HCT116 (cell line): ENCODE measurements around the gene TK1. TPM values are rescaled to one million over a fixed set of nuclear protein-coding genes. Genes with fewer than 3 reads are reported as not detected.

Source experiments
- ATAC-seq: fragments of 200-7000 bp; cut with Tn5 transposase; 2 replicates; pipeline ENCODE4 v1.9.1; 2020; ENCODE audit warnings: mild to moderate bottlenecking, moderate library complexity
- BruUV-seq: library from RNA; stranded (reverse); fragments of 400-500 nt; replicated peaks from 2 replicates; lab custom pipeline; 2021; lab: Mats Ljungman, UMichigan
- CTCF ChIA-PET: fragments of 300-600 bp; sonication (Branson Sonifier 250); formaldehyde crosslinking; loops from one replicate; lab custom pipeline; 2021; ENCODE audit warnings: antibody characterized with exemption; lab: Charles Lee
- POLR2A ChIA-PET: fragments of 300-600, 350-600 bp; sonication (Branson Sonifier 250); formaldehyde crosslinking; loops from one replicate; lab custom pipeline; 2021; ENCODE audit warnings: antibody characterized with exemption; lab: Charles Lee
- RAD21 ChIA-PET, 2 experiments: fragments of 300-600 bp; sonication (Branson Sonifier 250); formaldehyde crosslinking; loops; one replicate each; lab custom pipeline; 2023; ENCODE audit warnings: low total read pairs in 2 of 2; ENCODE audit not compliant: uncharacterized antibody in 2 of 2, unreplicated experiment in 2 of 2, low non-redundant PET in 1 of 2; lab: Charles Lee
- DNase-seq: peaks from one replicate; pipeline ENCODE4 v3.0.0-alpha.2; 2010; ENCODE audit warnings: low read depth, low spot score
- H2AFZ ChIP-seq: fragments of 200-600 bp; shearing (Covaris generic), sonication (generic); 2 replicates; pipeline ENCODE4 v1.6.1; 2017; ENCODE audit warnings: low read depth, mixed run types, mixed read lengths, antibody characterized with exemption, low read length; ENCODE audit not compliant: poor library complexity, severe bottlenecking
- H3K27ac ChIP-seq: 2 replicates; pipeline ENCODE4 v1.5.1; 2012; ENCODE audit warnings: low read depth, low read length
- H3K27me3 ChIP-seq: fragments of 200-600 bp; sonication (generic); 2 replicates; pipeline ENCODE4 v1.6.1; 2016; ENCODE audit warnings: mixed run types, low read length, mixed read lengths; ENCODE audit not compliant: insufficient read depth
- H3K36me3 ChIP-seq, 2 experiments: fragments of 200-500 bp in 1 of 2; fragments of 200-600 bp in 1 of 2; sonication (Bioruptor generic) in 1 of 2; sonication (generic) in 1 of 2; 2 replicates each; pipeline versions ENCODE4 v1.5.1 to v1.6.1; 2014 to 2016; ENCODE audit warnings: low read length in 2 of 2, inconsistent platforms in 1 of 2, mixed read lengths in 1 of 2, mixed run types in 1 of 2; ENCODE audit not compliant: insufficient read depth in 2 of 2, control insufficient read depth in 1 of 2
- H3K4me1 ChIP-seq, 2 experiments: fragments of 200-600 bp in 1 of 2; sonication (generic) in 1 of 2; 2 replicates each; pipeline versions ENCODE4 v1.5.1 to v1.6.1; 2012 to 2017; ENCODE audit warnings: low read length in 2 of 2, inconsistent platforms in 1 of 2, mild to moderate bottlenecking in 1 of 2, mixed read lengths in 1 of 2, mixed run types in 1 of 2, moderate library complexity in 1 of 2; ENCODE audit not compliant: insufficient read depth in 2 of 2, control insufficient read depth in 1 of 2
- H3K4me2 ChIP-seq: fragments of 200-600 bp; sonication (generic); 2 replicates; pipeline ENCODE4 v1.6.1; 2017; ENCODE audit warnings: mixed run types, low read length, mixed read lengths
- H3K4me3 ChIP-seq, 2 experiments: fragments of 200-600 bp in 1 of 2; sonication (generic) in 1 of 2; replicated peaks in 1 of 2; 2 replicates each; pipeline ENCODE4 v1.5.1; 2011 to 2016; ENCODE audit warnings: low read length in 2 of 2, control low read depth in 1 of 2, low read depth in 1 of 2, mild to moderate bottlenecking in 1 of 2, mixed read lengths in 1 of 2, mixed run types in 1 of 2
- H3K79me2 ChIP-seq: fragments of 200-600 bp; sonication (generic); 2 replicates; pipeline ENCODE4 v1.6.1; 2017; ENCODE audit warnings: mild to moderate bottlenecking, mixed run types, low read length, moderate library complexity, mixed read lengths; ENCODE audit not compliant: insufficient read depth
- H3K9ac ChIP-seq: fragments of 200-600 bp; sonication (generic); 2 replicates; pipeline ENCODE4 v1.6.1; 2016; ENCODE audit warnings: low read length, mixed read lengths
- H3K9me2 ChIP-seq: fragments of 200-600 bp; sonication (generic), shearing (Covaris generic); 2 replicates; pipeline ENCODE4 v1.6.1; 2017; ENCODE audit warnings: mixed run types, mild to moderate bottlenecking, moderate library complexity; ENCODE audit not compliant: insufficient read depth
- H3K9me3 ChIP-seq, 2 experiments: fragments of 200-500 bp in 1 of 2; fragments of 200-600 bp in 1 of 2; sonication (Bioruptor generic) in 1 of 2; sonication (generic) in 1 of 2; 2 replicates each; pipeline ENCODE4 v1.6.1; 2014 to 2017; ENCODE audit warnings: low read length in 2 of 2, mixed read lengths in 2 of 2, inconsistent platforms in 1 of 2, low read depth in 1 of 2, mild to moderate bottlenecking in 1 of 2, mixed run types in 1 of 2, moderate library complexity in 1 of 2; ENCODE audit not compliant: control insufficient read depth in 1 of 2, insufficient read depth in 1 of 2
- H4K20me1 ChIP-seq: fragments of 200-600 bp; sonication (generic), shearing (Covaris generic); 2 replicates; pipeline ENCODE4 v1.6.1; 2017; ENCODE audit warnings: mixed run types, mild to moderate bottlenecking, moderate library complexity; ENCODE audit not compliant: insufficient read depth
- CBX3 ChIP-seq: IDR thresholded peaks from 2 replicates; pipeline ENCODE4 v1.6.1; 2012; ENCODE audit warnings: low read depth
- CEBPB ChIP-seq: IDR thresholded peaks from 2 replicates; pipeline ENCODE4 v1.6.1; 2012; ENCODE audit warnings: low read depth
- CTCF ChIP-seq, 3 experiments: fragments of 200-600 bp in 1 of 3; sonication (generic) in 1 of 3; IDR thresholded peaks in 2 of 3; conservative IDR thresholded peaks in 1 of 3; 2 replicates each; pipeline ENCODE4 v1.5.1; 2012 to 2017; ENCODE audit warnings: low read depth in 2 of 3, low read length in 2 of 3, antibody characterized with exemption in 1 of 3, borderline replicate concordance in 1 of 3, control low read depth in 1 of 3, mild to moderate bottlenecking in 1 of 3, mixed read lengths in 1 of 3, mixed run types in 1 of 3, moderate library complexity in 1 of 3; ENCODE audit not compliant: insufficient read depth in 1 of 3
- ELF1 ChIP-seq: IDR thresholded peaks from 2 replicates; pipeline ENCODE4 v1.6.1; 2012; ENCODE audit warnings: low read depth, borderline replicate concordance
- EZH2 ChIP-seq: fragments of 200-600 bp; sonication (generic); IDR thresholded peaks from 2 replicates; pipeline ENCODE4 v1.6.1; 2017; ENCODE audit warnings: antibody characterized with exemption, mixed run types
- EZH2phosphoT487 ChIP-seq: fragments of 200-600 bp; IDR thresholded peaks from 2 replicates; pipeline ENCODE4 v1.6.1; 2018; ENCODE audit warnings: antibody characterized with exemption, borderline replicate concordance
- FOSL1 ChIP-seq: IDR thresholded peaks from 2 replicates; pipeline ENCODE4 v1.6.1; 2012; ENCODE audit warnings: low read depth
- JUND ChIP-seq: IDR thresholded peaks from 2 replicates; pipeline ENCODE4 v1.6.1; 2012
- MAX ChIP-seq: IDR thresholded peaks from 2 replicates; pipeline ENCODE4 v1.6.1; 2012
- POLR2AphosphoS5 ChIP-seq: IDR thresholded peaks from 2 replicates; pipeline ENCODE4 v1.6.1; 2011; ENCODE audit warnings: mild to moderate bottlenecking, low read depth, low read length, moderate library complexity
- RAD21 ChIP-seq: IDR thresholded peaks from 2 replicates; pipeline ENCODE4 v1.6.1; 2012; ENCODE audit warnings: low read depth, mild to moderate bottlenecking
- SIN3A ChIP-seq: IDR thresholded peaks from 2 replicates; pipeline ENCODE4 v1.6.1; 2012; ENCODE audit warnings: low read depth
- SRF ChIP-seq: IDR thresholded peaks from 2 replicates; pipeline ENCODE4 v1.6.1; 2012; ENCODE audit warnings: low read depth
- TCF7L2 ChIP-seq: IDR thresholded peaks from 2 replicates; pipeline ENCODE4 v1.7.0; 2011; ENCODE audit warnings: borderline replicate concordance, inconsistent platforms; ENCODE audit not compliant: insufficient read depth, insufficient read length; ENCODE audit errors: extremely low read depth
- YY1 ChIP-seq: IDR thresholded peaks from 2 replicates; pipeline ENCODE4 v1.6.1; 2011; ENCODE audit warnings: low read length, low read depth, moderate library complexity, mild to moderate bottlenecking; ENCODE audit not compliant: insufficient replicate concordance; ENCODE audit errors: extremely low read depth
- ZFX ChIP-seq: fragments of 450-650 bp; IDR thresholded peaks from 2 replicates; pipeline ENCODE4 v1.6.1; 2017
- intact Hi-C: fragments of 100-400 bp; cut with micrococcal nuclease; formaldehyde crosslinking; loops from 2 replicates; pipeline ENCODE4 v1.10.0; 2022
- total RNA-seq: library from RNA; stranded (reverse); gene quantifications from one replicate; pipeline ENCODE4 v1.2.1, GENCODE V29; 2021; ENCODE audit not compliant: unreplicated experiment
- TF ChIP-seq, protein P1 (sequence below): IDR thresholded peaks from 2 replicates; pipeline ENCODE4 v1.6.1; 2012
- TF ChIP-seq, protein P2 (sequence below): IDR thresholded peaks from 2 replicates; pipeline ENCODE4 v1.6.1; 2012; ENCODE audit warnings: low read depth

Gene TK1
- total RNA-seq, 1 experiment from 2014 or later = 315 TPM

DNA sequence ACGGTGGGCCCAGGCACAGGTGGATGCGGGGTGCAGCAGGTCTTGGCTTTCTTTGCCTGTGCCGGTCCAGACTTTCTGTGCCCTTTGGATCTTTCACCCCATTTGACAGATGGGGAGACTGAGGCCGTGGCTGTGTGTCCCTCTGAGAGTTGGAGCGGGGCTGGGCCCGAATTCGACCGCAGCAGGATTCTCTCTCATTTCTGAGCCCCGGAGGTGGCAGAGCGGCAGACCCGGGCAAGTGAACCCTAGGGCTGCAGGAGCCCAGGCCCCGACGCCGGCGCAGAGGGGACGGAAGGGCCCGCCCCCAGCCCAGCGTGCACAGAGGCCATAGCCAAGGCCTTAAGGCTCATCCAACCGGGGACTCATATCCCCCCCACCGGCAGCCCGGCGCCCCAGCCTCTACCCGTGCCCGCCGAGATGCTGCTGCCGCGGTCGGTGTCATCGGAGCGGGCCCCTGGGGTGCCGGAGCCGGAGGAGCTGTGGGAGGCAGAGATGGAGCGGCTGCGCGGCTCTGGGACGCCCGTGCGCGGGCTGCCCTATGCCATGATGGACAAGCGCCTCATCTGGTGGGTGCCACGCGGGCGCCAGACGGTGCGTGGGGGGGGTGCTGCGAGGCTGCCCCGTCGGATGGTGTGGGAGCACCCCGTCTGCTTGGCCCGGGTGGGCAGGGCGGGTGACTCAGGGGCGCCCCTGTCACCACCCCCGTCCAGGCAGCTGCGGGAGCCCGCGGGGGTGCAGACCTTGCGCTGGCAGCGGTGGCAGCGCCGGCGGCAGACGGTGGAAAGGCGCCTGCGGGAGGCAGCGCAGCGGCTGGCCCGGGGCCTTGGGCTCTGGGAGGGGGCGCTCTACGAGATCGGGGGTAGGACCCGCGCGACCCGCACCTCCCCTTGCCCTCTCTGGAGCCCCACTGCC is 55.4 kb downstream of the TK1 start:
- no peaks in the 10 kb centered on the region for H3K36me3 ChIP-seq
- H3K9ac ChIP-seq = peak overlapping the region; percentile 71
- peaks cover 39 to 74% of the 10 kb centered on the region in 2 experiments for H3K4me1 ChIP-seq
- peaks cover 15% of the 10 kb centered on the region; the same call in 1 of the 2 replicates for H3K79me2 ChIP-seq
- ChIA-PET CTCF (interaction anchor here (1.0 to 1.8 kb wide), 5 partner anchors 8 to 120 kb away, joined by 3 to 7 read pairs (median 5); no protein-coding TSS in a partner anchor), RAD21 (interaction anchor here in 1 of 2 experiments (1.3 kb wide), 1 partner anchor 120 kb away, joined by 4 read pairs; no protein-coding TSS in a partner anchor), POLR2A (interaction anchor here (4.2 kb wide), 1 partner anchor 7 kb away, joined by 35 read pairs; no protein-coding TSS in a partner anchor)
- H3K9me2 ChIP-seq = no peaks in the 10 kb centered on the region
- no peaks in the 10 kb centered on the region for H3K9me3 ChIP-seq
- no peaks in the 10 kb centered on the region for H4K20me1 ChIP-seq
- no peaks in the 10 kb centered on the region for H3K27me3 ChIP-seq
- H2AFZ ChIP-seq = no peak overlapping the region
- TF ChIP-seq CEBPB (no peak), ZFX (no peak), SIN3A (no peak), EZH2 (no peak), CTCF (IDR thresholded peaks at IDR 0.05 in 2 of 3, conservative IDR thresholded peaks at IDR 0.05 in 1 of 3; ENCODE audit: borderline replicate concordance in 1 of 3, insufficient read depth in 1 of 3, low read depth in 2 of 3, low read length in 2 of 3) (no peak; a peak in 1 of 6 replicates), POLR2AphosphoS5 (no peak), YY1 (no peak), CBX3 (no peak), FOSL1 (no peak), TCF7L2 (no peak), EZH2phosphoT487 (no peak), ELF1 (no peak), MAX (no peak), SRF (no peak), RAD21 (no peak), JUND (no peak)
- TF ChIP-seq, protein P1, sequence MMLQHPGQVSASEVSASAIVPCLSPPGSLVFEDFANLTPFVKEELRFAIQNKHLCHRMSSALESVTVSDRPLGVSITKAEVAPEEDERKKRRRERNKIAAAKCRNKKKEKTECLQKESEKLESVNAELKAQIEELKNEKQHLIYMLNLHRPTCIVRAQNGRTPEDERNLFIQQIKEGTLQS = no peak
- TF ChIP-seq, protein P2, sequence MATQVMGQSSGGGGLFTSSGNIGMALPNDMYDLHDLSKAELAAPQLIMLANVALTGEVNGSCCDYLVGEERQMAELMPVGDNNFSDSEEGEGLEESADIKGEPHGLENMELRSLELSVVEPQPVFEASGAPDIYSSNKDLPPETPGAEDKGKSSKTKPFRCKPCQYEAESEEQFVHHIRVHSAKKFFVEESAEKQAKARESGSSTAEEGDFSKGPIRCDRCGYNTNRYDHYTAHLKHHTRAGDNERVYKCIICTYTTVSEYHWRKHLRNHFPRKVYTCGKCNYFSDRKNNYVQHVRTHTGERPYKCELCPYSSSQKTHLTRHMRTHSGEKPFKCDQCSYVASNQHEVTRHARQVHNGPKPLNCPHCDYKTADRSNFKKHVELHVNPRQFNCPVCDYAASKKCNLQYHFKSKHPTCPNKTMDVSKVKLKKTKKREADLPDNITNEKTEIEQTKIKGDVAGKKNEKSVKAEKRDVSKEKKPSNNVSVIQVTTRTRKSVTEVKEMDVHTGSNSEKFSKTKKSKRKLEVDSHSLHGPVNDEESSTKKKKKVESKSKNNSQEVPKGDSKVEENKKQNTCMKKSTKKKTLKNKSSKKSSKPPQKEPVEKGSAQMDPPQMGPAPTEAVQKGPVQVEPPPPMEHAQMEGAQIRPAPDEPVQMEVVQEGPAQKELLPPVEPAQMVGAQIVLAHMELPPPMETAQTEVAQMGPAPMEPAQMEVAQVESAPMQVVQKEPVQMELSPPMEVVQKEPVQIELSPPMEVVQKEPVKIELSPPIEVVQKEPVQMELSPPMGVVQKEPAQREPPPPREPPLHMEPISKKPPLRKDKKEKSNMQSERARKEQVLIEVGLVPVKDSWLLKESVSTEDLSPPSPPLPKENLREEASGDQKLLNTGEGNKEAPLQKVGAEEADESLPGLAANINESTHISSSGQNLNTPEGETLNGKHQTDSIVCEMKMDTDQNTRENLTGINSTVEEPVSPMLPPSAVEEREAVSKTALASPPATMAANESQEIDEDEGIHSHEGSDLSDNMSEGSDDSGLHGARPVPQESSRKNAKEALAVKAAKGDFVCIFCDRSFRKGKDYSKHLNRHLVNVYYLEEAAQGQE = no peak
- intact Hi-C loops = no loop called here
- peak overlapping the region; percentile 96 for H3K4me2 ChIP-seq
- no TSS peak for BruUV-seq
- peak overlapping the region; percentile 49; the same call in 1 of the 2 replicates for H3K27ac ChIP-seq
- H3K4me3 ChIP-seq = peak overlapping the region; percentile 57 to 68
- peak; percentile 7; the same call in 1 of the 2 replicates for ATAC-seq
- no peak for DNase-seq
